ENCODE measurements around the gene CCDC192.

Gene CCDC192

GRCh38 chr5:127942246-127943060 is 239.3 kb downstream of the CCDC192 start:
- in situ Hi-C loops (cut with HindIII; ENCODE audit: low sequenced_read_pairs): no loop called here

- in situ Hi-C loops (cut with HindIII; ENCODE audit: low sequenced_read_pairs): no loop called here
These were observed 239.8 kb downstream of the CCDC192 start for GRCh38 chr5:127943061-127943371.

GRCh38 chr5:127944125-127944524 is 240.9 kb downstream of the CCDC192 start:
- in situ Hi-C loops (cut with HindIII; ENCODE audit: low sequenced_read_pairs): no loop called here

- in situ Hi-C loops (cut with HindIII; ENCODE audit: low sequenced_read_pairs): no loop called here
These were observed 244.8 kb downstream of the CCDC192 start for GRCh38 chr5:127947941-127948340.

- in situ Hi-C loops (cut with HindIII; ENCODE audit: low sequenced_read_pairs): no loop called here
These were observed 247.7 kb downstream of the CCDC192 start for GRCh38 chr5:127950707-127951391.

- in situ Hi-C loops (cut with HindIII; ENCODE audit: low sequenced_read_pairs): no loop called here
These were observed 248.6 kb downstream of the CCDC192 start for GRCh38 chr5:127951791-127952190.

GRCh38 chr5:127957183-127957582 is 254.0 kb downstream of the CCDC192 start:
- in situ Hi-C loops (cut with HindIII; ENCODE audit: low sequenced_read_pairs): no loop called here

GRCh38 chr5:127957701-127958239 is 254.6 kb downstream of the CCDC192 start:
- in situ Hi-C loops (cut with HindIII; ENCODE audit: low sequenced_read_pairs): no loop called here

GRCh38 chr5:127958421-127959011 is 255.3 kb downstream of the CCDC192 start:
- in situ Hi-C loops (cut with HindIII; ENCODE audit: low sequenced_read_pairs): no loop called here

GRCh38 chr5:127959152-127959764 is 256.1 kb downstream of the CCDC192 start:
- in situ Hi-C loops (cut with HindIII; ENCODE audit: low sequenced_read_pairs): no loop called here

- in situ Hi-C loops (cut with HindIII; ENCODE audit: low sequenced_read_pairs): no loop called here
These were observed 257.1 kb downstream of the CCDC192 start for GRCh38 chr5:127960270-127960691.

- in situ Hi-C loops (cut with HindIII; ENCODE audit: low sequenced_read_pairs): no loop called here
These were observed 258.0 kb downstream of the CCDC192 start for GRCh38 chr5:127961006-127961762.

GRCh38 chr5:127961763-127962145 is 258.6 kb downstream of the CCDC192 start:
- in situ Hi-C loops (cut with HindIII; ENCODE audit: low sequenced_read_pairs): no loop called here

GRCh38 chr5:127962491-127962890 is 259.3 kb downstream of the CCDC192 start:
- in situ Hi-C loops (cut with HindIII; ENCODE audit: low sequenced_read_pairs): no loop called here

- in situ Hi-C loops (cut with HindIII; ENCODE audit: low sequenced_read_pairs): no loop called here
These were observed 260.0 kb downstream of the CCDC192 start for GRCh38 chr5:127963233-127963632.

- in situ Hi-C loops (cut with HindIII; ENCODE audit: low sequenced_read_pairs): no loop called here
These were observed 260.7 kb downstream of the CCDC192 start for GRCh38 chr5:127963931-127964330.

GRCh38 chr5:127967323-127967982 is 264.3 kb downstream of the CCDC192 start:
- in situ Hi-C loops (cut with HindIII; ENCODE audit: low sequenced_read_pairs): no loop called here

GRCh38 chr5:127967983-127968592 is 264.9 kb downstream of the CCDC192 start:
- in situ Hi-C loops (cut with HindIII; ENCODE audit: low sequenced_read_pairs): no loop called here

- in situ Hi-C loops (cut with HindIII; ENCODE audit: low sequenced_read_pairs): no loop called here
These were observed 265.8 kb downstream of the CCDC192 start for GRCh38 chr5:127969002-127969401.

GRCh38 chr5:127969651-127970050 is 266.5 kb downstream of the CCDC192 start:
- in situ Hi-C loops (cut with HindIII; ENCODE audit: low sequenced_read_pairs): no loop called here
